Trophoblast cell (in vitro differentiated cells and primary cell): Measurements from ENCODE around the gene SPATA6.

Experiments
- DNase-seq, 2 donors: peaks; one replicate each; pipeline ENCODE4 v3.0.0-alpha.2; 2016
- H2AFZ ChIP-seq: 2 replicates; pipeline ENCODE4 v1.6.1; 2013; ENCODE audit warnings: low read length, moderate library complexity, mild to moderate bottlenecking; ENCODE audit not compliant: insufficient read depth, poor library complexity
- H2AK5ac ChIP-seq: 2 replicates; pipeline ENCODE4 v1.6.1; 2013; ENCODE audit warnings: mild to moderate bottlenecking, low read length
- H2BK120ac ChIP-seq: 2 replicates; pipeline ENCODE4 v1.6.1; 2013; ENCODE audit warnings: low read length, mild to moderate bottlenecking, moderate library complexity; ENCODE audit not compliant: insufficient read depth, poor library complexity
- H2BK12ac ChIP-seq: 2 replicates; pipeline ENCODE4 v1.6.1; 2013; ENCODE audit warnings: mild to moderate bottlenecking, low read length, moderate library complexity
- H2BK5ac ChIP-seq: 2 replicates; pipeline ENCODE4 v1.6.1; 2013; ENCODE audit warnings: low read length, low read depth, moderate library complexity, mild to moderate bottlenecking; ENCODE audit not compliant: poor library complexity
- H3K14ac ChIP-seq: 2 replicates; pipeline ENCODE4 v1.6.1; 2013; ENCODE audit warnings: mild to moderate bottlenecking, low read length
- H3K18ac ChIP-seq: 2 replicates; pipeline ENCODE4 v1.6.1; 2013; ENCODE audit warnings: mild to moderate bottlenecking, low read length
- H3K23ac ChIP-seq: 2 replicates; pipeline ENCODE4 v1.6.1; 2013; ENCODE audit warnings: low read length
- H3K27ac ChIP-seq: 2 replicates; pipeline ENCODE4 v1.5.1; 2013; ENCODE audit warnings: low read depth, mild to moderate bottlenecking, inconsistent platforms, low read length, moderate library complexity
- H3K27me3 ChIP-seq: 2 replicates; pipeline ENCODE4 v1.6.1; 2013; ENCODE audit warnings: inconsistent platforms, mild to moderate bottlenecking, low read length, moderate library complexity; ENCODE audit not compliant: insufficient read depth
- H3K36me3 ChIP-seq, 2 experiments: 1 replicate in 1 of 2; 2 replicates in 1 of 2; pipeline ENCODE4 v1.6.1; 2013; ENCODE audit warnings: low read length in 2 of 2, mild to moderate bottlenecking in 2 of 2, moderate library complexity in 1 of 2; ENCODE audit not compliant: insufficient read depth in 2 of 2, control insufficient read depth in 1 of 2
- H3K4ac ChIP-seq: 2 replicates; pipeline ENCODE4 v1.6.1; 2013; ENCODE audit warnings: low read depth, mild to moderate bottlenecking, low read length, moderate library complexity
- H3K4me1 ChIP-seq, 2 experiments: 1 replicate in 1 of 2; 2 replicates in 1 of 2; pipeline ENCODE4 v1.6.1; 2013; ENCODE audit warnings: low read length in 2 of 2, mild to moderate bottlenecking in 2 of 2, moderate library complexity in 1 of 2; ENCODE audit not compliant: insufficient read depth in 2 of 2, control insufficient read depth in 1 of 2
- H3K4me2 ChIP-seq: 2 replicates; pipeline ENCODE4 v1.6.1; 2013; ENCODE audit warnings: inconsistent platforms, mild to moderate bottlenecking, low read length, moderate library complexity
- H3K4me3 ChIP-seq: 2 replicates; pipeline ENCODE4 v1.5.1; 2013; ENCODE audit warnings: mild to moderate bottlenecking, low read depth, low read length, inconsistent platforms
- H3K79me1 ChIP-seq: one replicate; pipeline ENCODE4 v1.6.1; 2013; ENCODE audit warnings: low read length
- H3K79me2 ChIP-seq: 2 replicates; pipeline ENCODE4 v1.6.1; 2013; ENCODE audit warnings: low read length, mild to moderate bottlenecking; ENCODE audit not compliant: control insufficient read depth, insufficient read depth, poor library complexity
- H3K9ac ChIP-seq: 2 replicates; pipeline ENCODE4 v1.6.1; 2013; ENCODE audit warnings: mild to moderate bottlenecking, low read length
- H3K9me3 ChIP-seq: 2 replicates; pipeline ENCODE4 v1.6.1; 2013; ENCODE audit warnings: low read depth, mild to moderate bottlenecking, control low read depth, inconsistent platforms, low read length; ENCODE audit not compliant: insufficient read depth
- H4K12ac ChIP-seq: 2 replicates; pipeline ENCODE4 v1.6.1; 2013; ENCODE audit warnings: low read depth, mild to moderate bottlenecking, low read length, moderate library complexity
- H4K8ac ChIP-seq: 2 replicates; pipeline ENCODE4 v1.6.1; 2013; ENCODE audit warnings: low read depth, mild to moderate bottlenecking, low read length, moderate library complexity
- H4K91ac ChIP-seq: one replicate; pipeline ENCODE4 v1.6.1; 2013; ENCODE audit warnings: low read depth, mild to moderate bottlenecking, low read length, moderate library complexity
- WGBS: extraction: QIAGEN DNeasy Blood & Tissue Kit; methylation state at CpG from one replicate; pipeline ENCODE4 v1.1.7; 2013; ENCODE audit warnings: missing lambda C conversion rate; ENCODE audit not compliant: insufficient read length, insufficient coverage; ENCODE audit errors: extremely low coverage; 5-methylcytosine and 5-hydroxymethylcytosine counted together

The SPATA6 gene

DNA sequence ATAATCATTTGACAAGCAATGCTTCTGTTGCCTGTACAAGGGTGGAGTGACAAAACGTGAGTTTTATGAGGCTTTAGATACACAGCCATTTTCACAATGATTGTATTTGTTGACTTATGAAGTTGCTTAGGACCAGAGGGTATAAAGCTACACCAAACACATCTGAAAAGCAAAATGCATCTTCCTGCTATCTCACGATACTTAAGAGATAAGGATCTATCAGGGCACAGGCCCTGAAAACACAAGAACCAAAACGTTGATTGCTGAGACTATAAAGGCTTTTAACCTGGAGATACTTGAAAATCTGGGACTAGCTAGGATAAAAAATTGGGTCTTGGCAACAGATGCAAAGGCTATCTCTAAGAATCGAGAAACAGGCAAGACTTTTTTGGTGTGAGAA is 133.7 kb downstream of the SPATA6 start:
- Histone ChIP-seq H3K9me3 (no peaks in the 10 kb centered on the region), H3K4ac (no peak overlapping the region), H3K79me2 (no peaks in the 10 kb centered on the region), H2BK5ac (no peak overlapping the region), H2BK120ac (no peak overlapping the region), H3K18ac (no peak overlapping the region), H3K79me1 (no peaks in the 10 kb centered on the region), H2AK5ac (no peak overlapping the region), H3K27ac (no peak overlapping the region), H3K4me2 (no peak overlapping the region), H3K23ac (no peak overlapping the region), H4K8ac (no peak overlapping the region), H3K36me3 (no peaks in the 10 kb centered on the region), H3K14ac (no peak overlapping the region), H4K91ac (no peak overlapping the region), H2BK12ac (no peak overlapping the region), H3K27me3 (no peaks in the 10 kb centered on the region), H3K9ac (no peak overlapping the region), H4K12ac (no peak overlapping the region), H3K4me3 (no peak overlapping the region), H2AFZ (no peak overlapping the region), H3K4me1 (no peaks in the 10 kb centered on the region)
- DNase-seq: no peak
- WGBS: no CpG with 5 or more reads among the region's 4 CpGs

DNA sequence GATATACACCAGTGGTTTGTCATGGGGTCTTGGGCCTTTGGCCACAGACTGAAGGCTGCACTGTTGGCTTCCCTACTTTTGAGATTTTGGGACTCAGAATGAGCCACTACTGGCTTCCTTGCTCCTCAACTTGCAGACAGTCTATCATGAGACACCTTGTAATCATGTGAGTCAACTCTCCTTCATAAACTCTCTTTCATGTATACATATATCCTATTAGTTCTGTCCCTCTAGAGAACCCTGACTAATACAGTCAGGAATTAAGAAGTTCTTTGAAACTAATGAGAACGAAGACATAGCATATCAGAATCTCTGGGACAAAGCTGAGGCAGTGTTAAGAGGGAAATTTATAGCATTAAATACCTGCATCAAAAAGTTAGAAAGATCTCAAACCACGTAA is 138.7 kb downstream of the SPATA6 start:
- Histone ChIP-seq H3K4ac (no peak overlapping the region), H3K14ac (no peak overlapping the region), H3K23ac (no peak overlapping the region), H2AK5ac (no peak overlapping the region), H3K79me2 (no peaks in the 10 kb centered on the region), H4K8ac (no peak overlapping the region), H3K18ac (no peak overlapping the region), H3K4me2 (no peak overlapping the region), H3K9ac (no peak overlapping the region), H4K12ac (no peak overlapping the region), H3K4me1 (no peaks in the 10 kb centered on the region), H2BK12ac (no peak overlapping the region), H3K79me1 (no peaks in the 10 kb centered on the region), H3K4me3 (no peak overlapping the region), H3K27ac (no peak overlapping the region), H2BK5ac (no peak overlapping the region), H2BK120ac (no peak overlapping the region), H2AFZ (no peak overlapping the region), H4K91ac (no peak overlapping the region), H3K36me3 (no peaks in the 10 kb centered on the region), H3K27me3 (no peaks in the 10 kb centered on the region), H3K9me3 (peaks cover 8% of the 10 kb centered on the region)
- no peak for DNase-seq
- WGBS: no CpG with 5 or more reads among the region's 2 CpGs

DNA sequence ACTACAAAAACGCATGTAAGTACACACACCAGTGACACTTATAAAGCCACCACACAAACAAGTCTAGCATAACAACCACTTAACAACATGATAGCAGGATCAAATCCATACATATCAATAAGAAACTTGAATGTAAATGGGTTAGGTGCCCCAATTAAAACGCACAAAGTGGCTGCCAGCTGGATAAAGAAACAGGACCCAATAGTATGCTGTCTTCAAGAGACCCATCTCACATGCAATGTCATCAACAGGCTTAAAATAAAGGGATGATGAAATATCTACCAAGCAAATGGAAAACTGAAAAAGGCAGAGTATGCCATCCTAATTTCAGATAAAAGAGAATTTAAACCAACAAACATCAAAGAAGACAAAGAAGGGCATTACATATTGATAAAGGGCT is 139.9 kb downstream of the SPATA6 start:
- Histone ChIP-seq H4K12ac (no peak overlapping the region), H3K4ac (no peak overlapping the region), H2BK5ac (no peak overlapping the region), H2BK12ac (no peak overlapping the region), H3K9ac (no peak overlapping the region), H3K4me3 (no peak overlapping the region), H3K79me1 (no peaks in the 10 kb centered on the region), H3K79me2 (no peaks in the 10 kb centered on the region), H4K91ac (no peak overlapping the region), H3K23ac (no peak overlapping the region), H2AK5ac (no peak overlapping the region), H3K14ac (no peak overlapping the region), H3K27me3 (no peaks in the 10 kb centered on the region), H3K27ac (no peak overlapping the region), H3K4me1 (no peaks in the 10 kb centered on the region), H4K8ac (no peak overlapping the region), H2BK120ac (no peak overlapping the region), H3K4me2 (no peak overlapping the region), H3K18ac (no peak overlapping the region), H2AFZ (no peak overlapping the region), H3K36me3 (no peaks in the 10 kb centered on the region), H3K9me3 (peaks cover 8% of the 10 kb centered on the region)
- no peak for DNase-seq
- WGBS: no CpG with 5 or more reads among the region's 2 CpGs

DNA sequence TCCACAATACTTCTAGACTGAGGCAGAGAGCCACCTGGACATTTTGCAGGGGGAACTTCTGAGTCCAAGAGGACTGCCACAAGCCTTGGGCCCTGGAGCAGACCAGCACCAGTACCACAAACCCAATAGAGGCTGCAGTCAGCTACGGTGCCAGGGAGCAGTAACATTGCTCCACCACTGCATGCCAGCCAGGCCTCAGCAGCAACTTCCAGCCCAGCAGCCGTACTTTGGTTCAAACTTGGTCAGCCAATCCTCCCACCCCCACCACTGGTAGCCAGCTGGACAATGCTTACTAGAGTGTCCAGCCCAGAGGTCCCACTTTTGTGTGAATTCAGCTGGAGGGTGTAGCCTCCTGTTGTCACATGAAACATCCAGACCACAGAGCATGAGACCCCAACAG is 142.1 kb downstream of the SPATA6 start:
- Histone ChIP-seq H4K91ac (no peak overlapping the region), H3K4me2 (no peak overlapping the region), H3K4me3 (no peak overlapping the region), H4K8ac (no peak overlapping the region), H3K27me3 (no peaks in the 10 kb centered on the region), H2AK5ac (no peak overlapping the region), H3K79me1 (no peaks in the 10 kb centered on the region), H3K18ac (no peak overlapping the region), H3K9ac (no peak overlapping the region), H3K36me3 (no peaks in the 10 kb centered on the region), H4K12ac (no peak overlapping the region), H2AFZ (no peak overlapping the region), H2BK5ac (no peak overlapping the region), H3K9me3 (peaks cover 8% of the 10 kb centered on the region), H3K27ac (no peak overlapping the region), H3K14ac (no peak overlapping the region), H3K4ac (no peak overlapping the region), H2BK120ac (no peak overlapping the region), H2BK12ac (no peak overlapping the region), H3K23ac (no peak overlapping the region), H3K79me2 (no peaks in the 10 kb centered on the region), H3K4me1 (no peaks in the 10 kb centered on the region)
- DNase-seq: no peak
- no CpG with 5 or more reads among the region's 2 CpGs for WGBS
